ENCODE measurements around the gene KRT77.
"Not testable (repeated sequence)": the region's sequence is repeated elsewhere in the genome, so short reads cannot be mapped to it uniquely, and the experiment has no call there.

The KRT77 gene

GRCh38 chr12:52677671-52678070 lies 25.7 kb downstream of the KRT77 start:
- DNase-seq (ENCODE audit: low read depth in 4 of 4, low spot score in 1 of 4) = no peak

- DNase-seq (ENCODE audit: low read depth in 4 of 4, low spot score in 1 of 4) = no peak
Observed at GRCh38 chr12:52677126-52677525, 26.2 kb downstream of the KRT77 start.

GRCh38 chr12:52676163-52676562 lies 27.2 kb downstream of the KRT77 start:
- no peak for DNase-seq (ENCODE audit: low read depth in 4 of 4, low spot score in 1 of 4)

- no peak for DNase-seq (ENCODE audit: low read depth in 4 of 4, low spot score in 1 of 4)
Observed at GRCh38 chr12:52675301-52675701, 28.0 kb downstream of the KRT77 start.

GRCh38 chr12:52674433-52674775 lies 28.9 kb downstream of the KRT77 start:
- no peak for DNase-seq (ENCODE audit: low read depth in 4 of 4, low spot score in 1 of 4)

- no peak for DNase-seq (ENCODE audit: low read depth in 4 of 4, low spot score in 1 of 4)
Observed at GRCh38 chr12:52673713-52674432, 29.5 kb downstream of the KRT77 start.

- DNase-seq (ENCODE audit: low read depth in 4 of 4, low spot score in 1 of 4) = no peak
Observed at GRCh38 chr12:52673217-52673616, 30.1 kb downstream of the KRT77 start.

- DNase-seq (ENCODE audit: low read depth in 4 of 4, low spot score in 1 of 4) = no peak
Observed at GRCh38 chr12:52672321-52672933, 30.9 kb downstream of the KRT77 start.

GRCh38 chr12:52670961-52671360 lies 32.4 kb downstream of the KRT77 start:
- DNase-seq (ENCODE audit: low read depth in 4 of 4, low spot score in 1 of 4) = no peak

- no peak for DNase-seq (ENCODE audit: low read depth in 4 of 4, low spot score in 1 of 4)
Observed at GRCh38 chr12:52670506-52670905, 32.8 kb downstream of the KRT77 start.

GRCh38 chr12:52669941-52670340 lies 33.4 kb downstream of the KRT77 start:
- not testable (repeated sequence) for DNase-seq (ENCODE audit: low read depth in 4 of 4, low spot score in 1 of 4)

GRCh38 chr12:52669426-52669825 lies 33.9 kb downstream of the KRT77 start:
- DNase-seq (ENCODE audit: low read depth in 4 of 4, low spot score in 1 of 4) = no peak

- no peak for DNase-seq (ENCODE audit: low read depth in 4 of 4, low spot score in 1 of 4)
Observed at GRCh38 chr12:52667931-52668330, 35.4 kb downstream of the KRT77 start.

- no peak for DNase-seq (ENCODE audit: low read depth in 4 of 4, low spot score in 1 of 4)
Observed at GRCh38 chr12:52667509-52667908, 35.8 kb downstream of the KRT77 start.

- no peak for DNase-seq (ENCODE audit: low read depth in 4 of 4, low spot score in 1 of 4)
Observed at GRCh38 chr12:52666471-52666870, 36.9 kb downstream of the KRT77 start.

GRCh38 chr12:52663420-52663819 lies 39.9 kb downstream of the KRT77 start:
- no peak for DNase-seq (ENCODE audit: low read depth in 4 of 4, low spot score in 1 of 4)

GRCh38 chr12:52662918-52663229 lies 40.5 kb downstream of the KRT77 start:
- DNase-seq (ENCODE audit: low read depth in 4 of 4, low spot score in 1 of 4) = no peak

GRCh38 chr12:52662093-52662917 lies 41.0 kb downstream of the KRT77 start:
- no peak for DNase-seq (ENCODE audit: low read depth in 4 of 4, low spot score in 1 of 4)

- no peak for DNase-seq (ENCODE audit: low read depth in 4 of 4, low spot score in 1 of 4)
Observed at GRCh38 chr12:52661668-52662067, 41.7 kb downstream of the KRT77 start.

GRCh38 chr12:52660934-52661499 lies 42.3 kb downstream of the KRT77 start:
- no peak for DNase-seq (ENCODE audit: low read depth in 4 of 4, low spot score in 1 of 4)

GRCh38 chr12:52659951-52660350 lies 43.4 kb downstream of the KRT77 start:
- DNase-seq (ENCODE audit: low read depth in 4 of 4, low spot score in 1 of 4) = no peak

GRCh38 chr12:52659395-52659794 lies 43.9 kb downstream of the KRT77 start:
- DNase-seq (ENCODE audit: low read depth in 4 of 4, low spot score in 1 of 4) = no peak

Data from stimulated activated CD4-positive, alpha-beta T cell treated with anti-CD3 and anti-CD28 coated beads, Interleukin-1b, Interleukin-23, amount 100 ng/mL, for 24 hours (primary cell).